Fibroblast of skin of scalp (primary cell): ENCODE data around the gene TEKT2.
A peak's percentile ranks its signal among the peaks of the same experiment; 100 is the strongest.

Source experiments
- DNase-seq: peaks from one replicate; pipeline ENCODE4 v3.0.0-alpha.2; 2013

Gene TEKT2

DNA sequence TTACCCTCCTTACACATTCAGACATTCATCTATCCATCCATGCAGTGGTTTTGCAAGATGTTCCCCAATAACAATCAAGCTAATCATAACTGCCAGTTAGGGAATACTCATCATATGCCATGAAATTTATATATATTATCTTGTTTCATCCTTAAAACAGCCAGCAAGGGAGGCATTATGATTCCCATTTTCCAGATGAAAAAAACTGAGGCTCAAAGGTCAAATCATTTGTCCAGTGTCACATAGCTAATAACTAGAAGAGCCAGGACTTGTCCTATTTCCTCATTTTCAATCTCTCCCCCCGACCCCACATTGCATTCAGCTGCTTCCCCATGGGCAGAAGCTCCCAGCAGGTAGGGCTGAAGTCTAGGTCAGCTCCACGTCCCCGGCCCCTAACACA lies 48.1 kb downstream of the TEKT2 start:
- DNase-seq, result no peak

DNA sequence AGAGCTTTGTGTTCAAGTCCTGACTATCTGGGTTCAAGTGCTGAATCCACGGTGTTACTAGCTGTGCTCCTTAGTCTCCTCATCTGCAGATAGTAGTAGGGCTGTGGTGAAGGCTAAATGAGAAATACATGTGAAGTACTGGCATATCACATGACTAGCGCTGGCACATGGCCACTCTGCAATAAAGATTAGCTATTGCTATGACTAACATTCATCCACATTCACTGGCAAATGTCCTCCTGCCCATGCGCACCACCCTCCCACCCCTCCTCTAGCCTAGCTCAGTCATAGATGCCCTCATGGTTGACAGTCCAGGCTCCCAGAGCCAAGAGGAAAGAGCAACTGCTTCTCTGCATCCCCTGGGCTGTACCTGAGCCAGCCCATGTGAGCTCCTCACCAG lies 49.6 kb downstream of the TEKT2 start:
- peak; percentile 95 for DNase-seq

DNA sequence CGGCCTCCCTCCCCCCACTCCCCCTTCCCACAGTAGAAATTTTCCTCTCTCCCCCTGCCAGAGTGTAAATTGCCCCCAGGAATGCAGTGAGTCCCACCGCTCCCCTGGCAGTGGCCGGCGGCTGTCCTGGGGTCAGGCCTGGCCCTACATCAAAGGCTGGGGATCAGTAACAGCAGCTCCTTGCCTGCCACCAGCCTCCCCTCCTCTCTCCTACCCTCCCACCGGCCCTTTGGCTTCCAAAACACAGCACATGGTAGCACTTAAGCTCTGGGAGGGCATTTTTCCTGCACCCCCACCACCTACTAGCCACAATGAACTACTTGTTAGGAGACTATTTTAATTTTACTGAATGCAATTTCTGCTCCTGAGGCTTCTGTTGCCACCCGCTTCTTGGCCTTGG lies 50.1 kb downstream of the TEKT2 start:
- DNase-seq, result no peak

DNA sequence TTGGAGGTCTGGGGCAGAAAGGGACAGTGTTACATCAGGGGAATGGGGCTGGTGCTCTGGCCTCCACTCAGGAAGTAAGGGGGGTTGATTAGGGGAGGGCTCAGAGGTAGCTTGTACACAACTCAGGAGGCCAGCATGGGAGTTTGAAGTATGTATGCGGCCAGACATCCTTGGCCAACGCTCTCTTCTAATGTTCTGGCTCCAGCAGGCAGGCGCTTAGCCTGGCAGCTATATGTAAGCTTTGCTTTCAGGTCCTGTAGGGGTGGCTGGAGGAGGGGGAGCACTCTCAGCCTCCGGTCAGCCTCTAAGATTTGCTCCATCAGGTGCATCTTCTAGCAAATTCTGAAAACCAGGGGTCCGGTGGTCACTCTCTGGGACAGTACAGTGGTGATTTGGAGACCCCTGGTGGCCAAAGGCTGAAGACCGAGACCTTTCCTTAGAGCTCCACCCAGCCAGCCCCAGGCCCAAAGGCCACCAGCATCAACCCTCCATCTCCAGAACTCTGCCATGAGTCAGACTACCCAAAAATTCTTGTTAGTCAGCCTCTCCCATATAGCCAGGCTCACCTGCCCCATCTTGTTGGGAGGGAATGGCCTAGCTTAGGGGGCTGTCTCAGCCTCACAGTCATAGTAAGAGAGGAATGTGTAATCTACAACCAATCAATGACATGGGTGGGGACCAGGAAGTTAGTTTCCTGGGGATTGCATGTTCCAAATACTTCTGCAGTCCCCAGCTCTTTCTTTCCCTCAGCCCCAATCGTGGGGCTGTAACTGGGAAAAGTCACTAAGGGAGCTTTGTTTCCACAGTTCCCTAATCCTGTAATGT lies 50.8 kb downstream of the TEKT2 start:
- peak; percentile 85 for DNase-seq

DNA sequence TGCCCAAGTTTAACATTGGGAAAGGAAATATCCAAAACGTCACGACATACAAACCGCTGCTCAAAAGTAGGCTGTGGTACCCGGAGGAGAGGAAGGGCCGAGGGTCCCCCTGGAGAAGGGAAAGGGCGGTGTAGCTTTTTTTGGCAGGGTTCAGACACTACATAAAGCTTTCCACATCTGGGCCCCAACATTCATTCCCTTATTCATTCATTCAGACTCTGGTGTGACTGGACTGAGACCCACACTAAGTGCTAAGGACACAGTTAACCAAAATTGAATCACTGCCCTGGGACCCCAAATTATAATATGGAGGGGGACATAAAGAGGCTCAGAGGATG lies 51.4 kb downstream of the TEKT2 start:
- no peak for DNase-seq

DNA sequence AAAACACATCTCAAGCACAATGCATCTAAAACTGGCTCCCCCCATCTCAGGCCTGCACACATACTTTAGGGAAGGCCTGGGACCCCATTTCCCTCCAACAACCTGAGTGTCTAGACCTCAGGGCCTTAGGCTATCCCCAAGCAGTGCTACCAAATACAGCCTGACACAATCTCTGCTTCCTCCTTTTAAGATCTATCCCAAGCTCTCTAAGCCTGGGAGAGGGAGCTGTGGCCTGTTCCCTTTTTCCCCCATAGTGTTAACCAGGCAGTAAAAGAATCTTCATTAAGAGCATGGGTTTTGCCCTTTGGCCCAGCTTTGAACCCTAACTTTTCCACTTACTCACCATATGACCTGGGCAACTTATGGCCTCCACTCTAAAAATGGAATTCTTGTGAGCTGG lies 51.9 kb downstream of the TEKT2 start:
- DNase-seq, result no peak

DNA sequence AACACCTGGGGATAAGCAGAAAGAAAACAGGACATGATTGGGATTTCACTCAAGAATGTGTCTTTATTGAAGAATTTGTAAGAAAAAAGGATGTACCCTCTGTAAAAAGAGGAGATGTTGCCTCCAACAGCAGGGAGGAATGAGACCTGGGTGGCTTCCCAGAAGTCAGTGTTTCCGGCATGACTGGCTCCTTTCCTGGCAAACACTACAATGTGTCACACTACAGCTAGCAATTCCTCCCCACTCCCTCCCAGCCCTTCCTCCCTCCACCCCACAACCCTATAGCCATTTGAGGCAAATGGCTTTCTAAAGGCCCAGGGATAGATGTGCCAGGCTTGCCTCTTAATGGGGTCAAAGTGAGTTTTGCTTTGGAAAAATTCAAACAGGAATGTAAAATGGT lies 52.6 kb downstream of the TEKT2 start:
- DNase-seq, result peak; percentile 91

DNA sequence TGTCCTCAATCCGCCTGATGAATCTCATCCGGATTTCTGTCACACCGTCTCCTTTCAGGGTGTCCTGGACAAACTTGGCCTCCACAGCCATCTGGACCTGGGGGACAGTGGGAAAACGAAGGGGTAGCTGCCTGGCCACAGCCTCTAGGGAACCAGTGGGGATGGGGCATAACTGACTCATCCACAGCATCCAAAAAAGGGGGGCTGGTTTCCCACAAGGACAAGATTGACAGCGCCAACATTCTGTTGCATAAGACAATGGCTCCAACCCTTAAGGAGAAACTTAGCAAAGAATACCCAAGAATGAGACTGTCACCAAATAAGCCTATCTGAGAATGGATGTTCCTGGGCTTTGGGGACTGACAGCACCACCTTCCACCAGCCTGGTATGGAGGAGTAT lies 53.3 kb downstream of the TEKT2 start:
- DNase-seq, result peak; percentile 36

DNA sequence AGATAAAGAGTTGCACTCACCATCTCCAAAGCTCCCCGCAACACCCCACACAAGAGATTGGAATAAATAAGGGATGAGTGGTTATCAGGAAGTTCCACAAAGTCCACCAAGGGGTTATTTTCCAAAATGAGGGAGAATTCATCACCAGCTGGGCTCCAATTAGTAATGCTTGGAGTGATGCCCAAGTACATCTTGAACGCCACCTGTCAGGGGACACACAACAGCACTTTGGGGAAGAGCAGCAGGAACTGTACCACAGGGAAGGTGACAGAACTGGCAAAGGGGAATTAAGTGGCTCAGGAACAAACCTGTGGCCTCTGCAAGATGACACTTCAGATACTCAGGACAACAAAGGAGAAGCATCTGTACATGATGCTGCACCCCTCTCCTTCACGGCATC lies 53.9 kb downstream of the TEKT2 start:
- no peak for DNase-seq
